VCaP (cell line): ENCODE results near the gene KCTD21.

Source experiments
- H3K27ac ChIP-seq: fragments of 450-650 bp; 2 replicates; pipeline ENCODE4 v1.5.1; 2017
- CTCF ChIP-seq: fragments of 450-650 bp; conservative IDR thresholded peaks from 2 replicates; pipeline ENCODE4 v1.5.1; 2017; ENCODE audit warnings: mild to moderate bottlenecking, moderate library complexity

KCTD21 gene

DNA sequence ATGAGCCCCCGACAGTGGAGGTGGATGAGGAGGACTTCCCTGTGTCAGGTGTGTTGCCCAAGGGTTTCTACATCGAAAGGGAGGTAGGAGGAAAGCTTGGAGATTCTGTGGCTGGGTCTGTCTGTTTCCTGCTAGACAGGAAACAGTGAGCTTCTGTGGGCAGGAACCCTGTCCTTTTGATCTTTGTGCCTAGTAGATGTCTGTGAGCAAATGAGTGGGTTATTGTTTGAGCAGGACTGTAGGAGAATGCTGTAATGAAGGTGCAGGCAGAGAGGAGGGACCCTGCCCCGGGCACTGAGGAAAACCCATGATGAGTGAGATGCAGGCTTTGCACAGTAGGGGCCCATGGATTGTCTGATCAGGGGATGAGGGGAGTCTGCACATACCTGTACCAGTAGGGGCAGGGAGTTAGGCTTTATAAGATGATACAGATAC lies 14.3 kb upstream of the KCTD21 start:
- H3K27ac ChIP-seq = no peak overlapping the region
- TF ChIP-seq CTCF = no peak

- no peak for TF ChIP-seq CTCF
- H3K27ac ChIP-seq = no peak overlapping the region
These were observed 12.8 kb upstream of the KCTD21 start for GRCh38 chr11:78201096-78201818.

DNA sequence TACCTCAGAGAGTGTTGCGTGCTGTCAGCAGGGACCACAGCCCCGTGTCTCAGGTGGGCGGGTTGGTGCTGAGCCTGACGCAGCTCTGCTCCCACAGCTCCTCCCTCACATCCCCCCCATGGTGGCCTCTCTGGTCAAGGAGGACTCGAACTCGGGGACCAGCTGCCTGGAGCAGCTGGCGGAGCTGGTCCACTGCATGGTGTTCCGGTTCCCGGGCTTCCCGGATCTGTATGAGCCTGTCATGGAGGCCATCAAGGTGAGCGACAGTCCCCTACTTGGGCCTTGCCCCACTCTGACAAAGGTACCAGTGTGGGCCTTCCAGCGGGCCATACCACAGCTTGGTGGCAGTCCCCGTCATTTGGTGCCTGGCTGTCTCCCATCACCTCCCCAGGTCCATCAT lies 12.1 kb upstream of the KCTD21 start:
- no peak for TF ChIP-seq CTCF
- no peak overlapping the region for H3K27ac ChIP-seq

GRCh38 chr11:78200061-78200460 lies 11.6 kb upstream of the KCTD21 start:
- no peak overlapping the region for H3K27ac ChIP-seq
- no peak for TF ChIP-seq CTCF

DNA sequence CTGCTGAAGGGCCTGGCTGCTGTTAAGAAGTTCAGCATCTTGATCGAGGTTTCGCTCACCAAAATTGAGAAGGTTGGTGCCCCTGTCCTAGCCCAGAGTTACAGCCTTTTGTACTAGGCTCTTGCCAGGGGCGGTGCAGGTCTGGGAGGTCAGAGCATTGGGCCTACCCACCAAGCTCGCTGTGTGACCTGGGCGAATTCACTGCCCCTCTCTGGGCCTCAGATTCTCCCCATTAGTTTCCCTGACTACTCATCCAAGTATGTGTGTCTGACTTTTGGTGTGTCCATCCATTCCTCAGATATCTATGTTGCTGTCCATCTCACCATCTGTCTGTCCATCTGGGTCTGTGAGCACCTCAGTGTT lies 11.2 kb upstream of the KCTD21 start:
- TF ChIP-seq CTCF = no peak
- H3K27ac ChIP-seq = no peak overlapping the region

GRCh38 chr11:78199015-78199652 lies 10.7 kb upstream of the KCTD21 start:
- no peak for TF ChIP-seq CTCF
- H3K27ac ChIP-seq = no peak overlapping the region

DNA sequence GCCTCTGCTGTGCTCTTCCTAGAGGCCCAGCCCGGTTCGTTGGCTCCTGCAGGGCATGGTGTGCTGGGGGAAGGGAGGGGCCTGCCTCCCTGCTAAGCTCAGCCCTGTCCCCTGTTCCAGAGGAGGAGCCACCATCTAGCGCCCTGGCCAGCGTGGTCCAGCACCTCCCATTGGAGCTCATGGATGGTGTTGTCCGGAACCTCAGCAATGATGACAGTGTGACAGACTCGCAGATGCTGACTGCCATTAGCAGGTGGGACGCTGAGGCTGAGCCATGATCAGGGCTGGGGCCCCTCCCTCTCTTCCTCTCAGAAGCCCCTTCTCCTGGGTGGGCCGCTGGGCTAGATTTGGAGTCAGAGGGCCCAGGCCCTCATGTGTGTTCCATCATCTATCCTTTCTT lies 9.4 kb upstream of the KCTD21 start:
- H3K27ac ChIP-seq = no peak overlapping the region
- no peak for TF ChIP-seq CTCF
